ENCODE data around the gene SMARCAD1.

DNA sequence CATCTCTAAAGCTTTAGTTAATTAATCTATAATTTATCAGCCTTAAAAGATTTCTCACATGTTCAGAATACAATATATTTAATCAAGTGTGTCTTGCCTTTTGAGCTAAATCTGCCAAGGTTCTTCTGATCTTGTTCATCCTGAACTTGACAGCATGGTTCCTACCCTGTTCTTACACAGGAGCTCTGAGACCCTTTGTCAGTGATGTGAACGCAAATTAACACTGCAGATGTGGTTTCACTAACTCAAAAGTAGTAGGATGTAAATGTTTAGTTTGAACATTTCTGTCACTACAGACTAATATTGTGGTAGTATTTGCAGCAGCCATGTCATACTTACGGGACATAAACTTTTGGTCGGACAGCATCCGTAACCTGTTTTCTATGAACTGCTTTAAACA, 59.4 kb downstream of the SMARCAD1 start:
- TF ChIP-seq, protein P1, sequence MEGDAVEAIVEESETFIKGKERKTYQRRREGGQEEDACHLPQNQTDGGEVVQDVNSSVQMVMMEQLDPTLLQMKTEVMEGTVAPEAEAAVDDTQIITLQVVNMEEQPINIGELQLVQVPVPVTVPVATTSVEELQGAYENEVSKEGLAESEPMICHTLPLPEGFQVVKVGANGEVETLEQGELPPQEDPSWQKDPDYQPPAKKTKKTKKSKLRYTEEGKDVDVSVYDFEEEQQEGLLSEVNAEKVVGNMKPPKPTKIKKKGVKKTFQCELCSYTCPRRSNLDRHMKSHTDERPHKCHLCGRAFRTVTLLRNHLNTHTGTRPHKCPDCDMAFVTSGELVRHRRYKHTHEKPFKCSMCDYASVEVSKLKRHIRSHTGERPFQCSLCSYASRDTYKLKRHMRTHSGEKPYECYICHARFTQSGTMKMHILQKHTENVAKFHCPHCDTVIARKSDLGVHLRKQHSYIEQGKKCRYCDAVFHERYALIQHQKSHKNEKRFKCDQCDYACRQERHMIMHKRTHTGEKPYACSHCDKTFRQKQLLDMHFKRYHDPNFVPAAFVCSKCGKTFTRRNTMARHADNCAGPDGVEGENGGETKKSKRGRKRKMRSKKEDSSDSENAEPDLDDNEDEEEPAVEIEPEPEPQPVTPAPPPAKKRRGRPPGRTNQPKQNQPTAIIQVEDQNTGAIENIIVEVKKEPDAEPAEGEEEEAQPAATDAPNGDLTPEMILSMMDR (IDR thresholded peaks at IDR 0.05): no peak
- TF ChIP-seq POLR2A (IDR thresholded peaks at IDR 0.05): no peak

All from Peyer's patch (tissue), 4 donors.